ENCODE measurements around the gene MEGF8.

DNA sequence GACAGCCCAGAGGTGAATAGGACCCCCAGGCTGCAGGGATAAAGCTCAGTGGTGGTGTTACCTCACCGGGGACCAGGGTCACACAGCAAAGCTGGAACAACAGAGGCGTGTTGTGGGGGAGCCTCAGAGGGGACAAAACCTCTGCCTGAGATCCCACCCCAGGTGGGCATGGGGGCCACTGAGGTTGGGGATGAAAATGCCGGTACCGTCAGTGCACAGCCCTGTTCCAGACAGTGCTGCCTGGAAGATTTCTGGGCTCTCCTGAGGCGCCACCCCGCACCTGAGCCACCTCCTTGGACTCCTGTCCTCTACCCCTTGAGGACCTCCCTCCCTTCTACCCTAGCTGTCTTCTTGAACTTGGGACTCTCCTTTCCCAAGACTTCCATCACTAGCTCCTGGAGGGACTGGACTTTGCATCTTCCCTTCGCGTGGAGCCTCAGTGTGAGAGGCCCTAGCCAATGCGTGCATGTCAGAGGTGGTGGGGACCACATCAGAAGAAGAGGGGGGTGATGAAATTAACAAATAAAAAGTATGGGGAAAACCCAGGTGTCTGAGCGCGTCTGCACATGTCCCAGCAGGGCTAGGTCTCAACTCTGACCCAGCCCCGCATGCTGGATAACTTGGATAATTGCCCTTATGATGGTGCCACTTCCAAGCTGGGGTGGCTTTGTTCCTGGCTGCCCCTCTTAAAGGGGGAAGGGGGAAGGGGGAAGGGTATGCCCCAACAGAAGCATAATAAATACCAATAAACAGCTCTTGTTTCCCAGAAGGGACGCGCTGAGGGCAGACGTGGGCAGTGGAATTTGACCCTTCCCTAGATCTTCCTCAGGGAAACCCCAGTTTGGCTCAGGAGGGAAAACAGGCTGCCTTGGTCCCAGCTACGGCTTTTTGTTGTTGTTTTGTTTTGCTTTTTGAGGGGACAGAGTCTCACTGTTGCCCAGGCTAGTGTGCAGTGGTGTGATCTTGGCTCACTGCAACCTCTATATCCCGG lies 53.1 kb downstream of the MEGF8 start:
- TF ChIP-seq NR2F6 (IDR thresholded peaks at IDR 0.05): no peak
- TF ChIP-seq NR2F6 (CRISPR knock-in tag; IDR thresholded peaks at IDR 0.05): no peak
- TF ChIP-seq, protein P1, sequence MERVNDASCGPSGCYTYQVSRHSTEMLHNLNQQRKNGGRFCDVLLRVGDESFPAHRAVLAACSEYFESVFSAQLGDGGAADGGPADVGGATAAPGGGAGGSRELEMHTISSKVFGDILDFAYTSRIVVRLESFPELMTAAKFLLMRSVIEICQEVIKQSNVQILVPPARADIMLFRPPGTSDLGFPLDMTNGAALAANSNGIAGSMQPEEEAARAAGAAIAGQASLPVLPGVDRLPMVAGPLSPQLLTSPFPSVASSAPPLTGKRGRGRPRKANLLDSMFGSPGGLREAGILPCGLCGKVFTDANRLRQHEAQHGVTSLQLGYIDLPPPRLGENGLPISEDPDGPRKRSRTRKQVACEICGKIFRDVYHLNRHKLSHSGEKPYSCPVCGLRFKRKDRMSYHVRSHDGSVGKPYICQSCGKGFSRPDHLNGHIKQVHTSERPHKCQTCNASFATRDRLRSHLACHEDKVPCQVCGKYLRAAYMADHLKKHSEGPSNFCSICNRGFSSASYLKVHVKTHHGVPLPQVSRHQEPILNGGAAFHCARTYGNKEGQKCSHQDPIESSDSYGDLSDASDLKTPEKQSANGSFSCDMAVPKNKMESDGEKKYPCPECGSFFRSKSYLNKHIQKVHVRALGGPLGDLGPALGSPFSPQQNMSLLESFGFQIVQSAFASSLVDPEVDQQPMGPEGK (CRISPR knock-in tag; IDR thresholded peaks at IDR 0.05): no peak
- TF ChIP-seq, protein P2, sequence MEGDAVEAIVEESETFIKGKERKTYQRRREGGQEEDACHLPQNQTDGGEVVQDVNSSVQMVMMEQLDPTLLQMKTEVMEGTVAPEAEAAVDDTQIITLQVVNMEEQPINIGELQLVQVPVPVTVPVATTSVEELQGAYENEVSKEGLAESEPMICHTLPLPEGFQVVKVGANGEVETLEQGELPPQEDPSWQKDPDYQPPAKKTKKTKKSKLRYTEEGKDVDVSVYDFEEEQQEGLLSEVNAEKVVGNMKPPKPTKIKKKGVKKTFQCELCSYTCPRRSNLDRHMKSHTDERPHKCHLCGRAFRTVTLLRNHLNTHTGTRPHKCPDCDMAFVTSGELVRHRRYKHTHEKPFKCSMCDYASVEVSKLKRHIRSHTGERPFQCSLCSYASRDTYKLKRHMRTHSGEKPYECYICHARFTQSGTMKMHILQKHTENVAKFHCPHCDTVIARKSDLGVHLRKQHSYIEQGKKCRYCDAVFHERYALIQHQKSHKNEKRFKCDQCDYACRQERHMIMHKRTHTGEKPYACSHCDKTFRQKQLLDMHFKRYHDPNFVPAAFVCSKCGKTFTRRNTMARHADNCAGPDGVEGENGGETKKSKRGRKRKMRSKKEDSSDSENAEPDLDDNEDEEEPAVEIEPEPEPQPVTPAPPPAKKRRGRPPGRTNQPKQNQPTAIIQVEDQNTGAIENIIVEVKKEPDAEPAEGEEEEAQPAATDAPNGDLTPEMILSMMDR (CRISPR knock-in tag; IDR thresholded peaks at IDR 0.05): no peak
- TF ChIP-seq JUND (CRISPR knock-in tag; IDR thresholded peaks at IDR 0.05): no peak
- TF ChIP-seq, protein P3, sequence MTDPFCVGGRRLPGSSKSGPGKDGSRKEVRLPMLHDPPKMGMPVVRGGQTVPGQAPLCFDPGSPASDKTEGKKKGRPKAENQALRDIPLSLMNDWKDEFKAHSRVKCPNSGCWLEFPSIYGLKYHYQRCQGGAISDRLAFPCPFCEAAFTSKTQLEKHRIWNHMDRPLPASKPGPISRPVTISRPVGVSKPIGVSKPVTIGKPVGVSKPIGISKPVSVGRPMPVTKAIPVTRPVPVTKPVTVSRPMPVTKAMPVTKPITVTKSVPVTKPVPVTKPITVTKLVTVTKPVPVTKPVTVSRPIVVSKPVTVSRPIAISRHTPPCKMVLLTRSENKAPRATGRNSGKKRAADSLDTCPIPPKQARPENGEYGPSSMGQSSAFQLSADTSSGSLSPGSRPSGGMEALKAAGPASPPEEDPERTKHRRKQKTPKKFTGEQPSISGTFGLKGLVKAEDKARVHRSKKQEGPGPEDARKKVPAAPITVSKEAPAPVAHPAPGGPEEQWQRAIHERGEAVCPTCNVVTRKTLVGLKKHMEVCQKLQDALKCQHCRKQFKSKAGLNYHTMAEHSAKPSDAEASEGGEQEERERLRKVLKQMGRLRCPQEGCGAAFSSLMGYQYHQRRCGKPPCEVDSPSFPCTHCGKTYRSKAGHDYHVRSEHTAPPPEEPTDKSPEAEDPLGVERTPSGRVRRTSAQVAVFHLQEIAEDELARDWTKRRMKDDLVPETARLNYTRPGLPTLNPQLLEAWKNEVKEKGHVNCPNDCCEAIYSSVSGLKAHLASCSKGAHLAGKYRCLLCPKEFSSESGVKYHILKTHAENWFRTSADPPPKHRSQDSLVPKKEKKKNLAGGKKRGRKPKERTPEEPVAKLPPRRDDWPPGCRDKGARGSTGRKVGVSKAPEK (CRISPR knock-in tag; IDR thresholded peaks at IDR 0.05; ENCODE audit: borderline replicate concordance): no peak
- TF ChIP-seq, protein P4, sequence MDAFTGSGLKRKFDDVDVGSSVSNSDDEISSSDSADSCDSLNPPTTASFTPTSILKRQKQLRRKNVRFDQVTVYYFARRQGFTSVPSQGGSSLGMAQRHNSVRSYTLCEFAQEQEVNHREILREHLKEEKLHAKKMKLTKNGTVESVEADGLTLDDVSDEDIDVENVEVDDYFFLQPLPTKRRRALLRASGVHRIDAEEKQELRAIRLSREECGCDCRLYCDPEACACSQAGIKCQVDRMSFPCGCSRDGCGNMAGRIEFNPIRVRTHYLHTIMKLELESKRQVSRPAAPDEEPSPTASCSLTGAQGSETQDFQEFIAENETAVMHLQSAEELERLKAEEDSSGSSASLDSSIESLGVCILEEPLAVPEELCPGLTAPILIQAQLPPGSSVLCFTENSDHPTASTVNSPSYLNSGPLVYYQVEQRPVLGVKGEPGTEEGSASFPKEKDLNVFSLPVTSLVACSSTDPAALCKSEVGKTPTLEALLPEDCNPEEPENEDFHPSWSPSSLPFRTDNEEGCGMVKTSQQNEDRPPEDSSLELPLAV (CRISPR knock-in tag; conservative IDR thresholded peaks at IDR 0.05; ENCODE audit: low read depth): no peak
- TF ChIP-seq POLR2A (IDR thresholded peaks at IDR 0.05; ENCODE audit: insufficient read depth in 1 of 2, low read depth in 2 of 2, low read length in 2 of 2): no peak
- TF ChIP-seq TBL1XR1 (IDR thresholded peaks at IDR 0.05; ENCODE audit: borderline replicate concordance, low read length, partially characterized antibody): no peak
- no peak for TF ChIP-seq YEATS4 (CRISPR knock-in tag; IDR thresholded peaks at IDR 0.05; ENCODE audit: borderline replicate concordance)
